GM19023 (cell line): ENCODE measurements around the gene BAK1.
"Not testable (repeated sequence)": the region's sequence is repeated elsewhere in the genome, so short reads cannot be mapped to it uniquely, and the experiment has no call there.

ENCODE experiments used
- ATAC-seq: cut with Tn5 transposase; IDR thresholded peaks from one replicate; pipeline ENCODE4 v1.9.1; 2021; ENCODE audit warnings: mild to moderate bottlenecking, moderate library complexity; ENCODE audit not compliant: unreplicated experiment

The BAK1 gene

DNA sequence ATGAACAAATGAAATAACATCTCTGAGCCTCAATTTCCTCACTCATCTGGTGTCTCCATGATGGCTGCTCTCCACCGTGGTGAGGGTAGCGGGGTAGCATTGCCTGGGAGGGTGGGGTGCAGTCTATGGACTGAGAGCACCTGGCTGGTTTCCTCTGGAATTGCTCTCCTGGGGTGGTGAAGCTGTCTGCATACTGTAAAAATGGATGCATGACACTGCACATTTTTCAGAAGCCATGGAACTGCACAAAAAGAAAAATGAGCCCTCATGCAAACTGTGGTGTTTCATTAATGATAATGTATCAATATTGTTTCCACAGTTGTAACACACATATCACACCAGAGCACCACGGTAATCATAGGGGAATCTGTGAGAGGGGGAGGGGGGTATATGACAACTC lies 28.9 kb upstream of the BAK1 start:
- no peak for ATAC-seq

- ATAC-seq = no peak
Observed at GRCh38 chr6:33607784-33608161, 27.7 kb upstream of the BAK1 start.

DNA sequence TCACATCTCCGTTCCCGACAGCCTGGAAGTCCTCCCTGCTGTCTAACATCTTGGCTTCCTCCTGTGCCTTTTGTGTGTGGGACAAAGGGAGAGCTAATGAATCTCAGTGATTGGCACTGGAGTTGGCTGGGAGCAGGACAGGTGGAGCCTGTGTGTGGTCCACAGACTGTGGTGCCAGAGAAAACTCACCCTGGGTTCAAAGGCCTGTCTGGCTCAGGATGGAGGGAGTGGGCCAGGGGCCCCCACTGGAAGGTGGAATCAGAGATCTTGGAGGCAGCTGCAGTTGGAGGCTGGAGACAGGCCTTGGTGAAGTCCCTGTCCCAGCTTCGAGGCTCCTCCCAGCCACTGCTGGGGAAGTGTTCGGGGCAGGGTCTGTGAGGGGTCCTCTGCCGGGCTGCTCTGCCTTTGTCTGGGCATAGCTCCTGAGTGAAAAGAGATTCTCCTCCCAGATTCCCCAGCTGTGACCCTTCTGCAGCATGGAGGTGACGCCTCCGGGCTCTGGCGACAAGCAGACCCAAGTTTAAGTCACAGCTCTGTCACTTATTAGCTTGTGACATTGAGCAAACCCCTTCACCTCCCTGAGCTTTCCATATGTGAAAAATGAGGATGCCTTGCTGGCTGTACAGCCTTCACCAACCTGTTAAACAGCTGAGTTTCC lies 27.2 kb upstream of the BAK1 start:
- ATAC-seq = no peak

GRCh38 chr6:33606642-33607041 lies 26.6 kb upstream of the BAK1 start:
- ATAC-seq = no peak

DNA sequence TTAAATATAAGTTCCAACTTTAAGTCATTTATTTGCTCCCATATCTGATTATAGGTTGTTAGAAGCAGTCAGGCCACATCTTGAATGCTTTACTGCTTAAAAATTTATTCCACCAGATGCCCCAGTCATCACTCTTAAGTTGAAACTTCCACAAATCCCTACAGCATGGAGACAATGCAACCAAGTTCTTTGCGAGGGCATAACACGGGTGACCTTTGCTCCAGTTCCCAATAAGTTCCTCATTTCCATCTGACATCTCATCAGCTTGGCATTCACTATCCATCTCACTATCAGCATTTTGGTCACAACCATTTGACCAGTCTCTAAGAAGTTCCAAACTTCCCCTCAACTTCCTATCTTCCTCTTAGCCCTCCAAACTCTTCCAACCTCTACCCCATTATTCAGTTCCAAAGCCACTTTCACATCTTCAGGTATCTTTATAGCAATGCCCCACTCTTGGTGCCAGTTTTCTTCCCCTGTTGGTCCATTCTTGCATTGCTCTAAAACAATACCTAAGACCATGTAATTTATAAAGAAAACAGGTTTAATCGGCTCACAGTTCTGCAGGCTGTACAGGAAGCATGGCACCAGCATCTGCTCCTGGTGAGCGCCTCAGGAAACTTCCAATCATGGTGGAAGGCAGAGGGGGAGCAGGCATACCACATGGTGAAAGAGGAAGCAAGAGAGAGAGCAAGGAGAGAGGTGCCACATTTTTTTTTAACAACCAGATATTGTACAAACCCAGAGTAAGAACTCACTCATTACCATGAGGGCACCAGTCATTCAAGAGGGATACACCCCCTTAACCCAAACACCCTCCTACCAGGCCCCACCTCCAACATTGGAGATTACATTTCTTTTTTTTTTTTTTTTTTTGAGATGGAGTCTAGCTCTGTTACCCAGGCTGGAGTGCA lies 25.1 kb upstream of the BAK1 start:
- no peak for ATAC-seq

DNA sequence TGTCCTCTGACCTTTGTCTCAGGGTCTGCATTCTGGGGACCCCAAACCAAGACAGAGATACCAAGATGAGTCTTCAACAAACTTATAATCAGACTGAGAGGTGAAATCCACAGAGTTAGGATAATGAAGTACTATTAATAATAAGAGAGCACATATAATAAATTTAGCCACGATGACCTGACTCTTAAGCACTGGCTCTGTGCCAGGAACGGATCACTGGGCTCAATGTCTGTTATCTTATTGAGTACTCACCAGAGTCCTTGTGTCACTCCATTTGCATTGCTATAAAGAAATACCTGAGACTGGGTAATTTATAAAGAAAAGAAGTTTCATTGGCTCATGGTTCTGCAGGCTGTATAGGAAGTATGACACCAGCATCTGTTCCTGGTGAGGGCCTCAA lies 22.1 kb upstream of the BAK1 start:
- no peak for ATAC-seq

DNA sequence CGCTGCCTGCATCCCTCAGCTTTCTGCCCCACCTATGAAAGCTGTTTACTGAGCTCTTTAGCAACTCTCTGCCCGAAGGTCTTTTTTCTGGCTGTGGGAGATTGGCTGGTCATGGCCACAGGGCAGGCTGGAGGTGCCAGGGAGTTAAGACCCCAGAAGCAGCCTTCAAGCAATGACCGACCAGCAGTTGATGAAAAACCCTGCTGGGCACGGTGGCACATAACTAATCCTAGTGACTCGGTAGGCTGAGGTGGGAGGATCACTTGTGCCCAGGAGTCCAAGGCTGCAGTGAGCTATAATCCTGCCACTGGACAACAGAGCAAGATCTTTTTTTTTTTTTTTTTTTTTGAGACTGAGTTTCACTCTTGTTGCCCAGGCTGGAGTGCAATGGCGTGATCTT lies 20.7 kb upstream of the BAK1 start:
- ATAC-seq = no peak

DNA sequence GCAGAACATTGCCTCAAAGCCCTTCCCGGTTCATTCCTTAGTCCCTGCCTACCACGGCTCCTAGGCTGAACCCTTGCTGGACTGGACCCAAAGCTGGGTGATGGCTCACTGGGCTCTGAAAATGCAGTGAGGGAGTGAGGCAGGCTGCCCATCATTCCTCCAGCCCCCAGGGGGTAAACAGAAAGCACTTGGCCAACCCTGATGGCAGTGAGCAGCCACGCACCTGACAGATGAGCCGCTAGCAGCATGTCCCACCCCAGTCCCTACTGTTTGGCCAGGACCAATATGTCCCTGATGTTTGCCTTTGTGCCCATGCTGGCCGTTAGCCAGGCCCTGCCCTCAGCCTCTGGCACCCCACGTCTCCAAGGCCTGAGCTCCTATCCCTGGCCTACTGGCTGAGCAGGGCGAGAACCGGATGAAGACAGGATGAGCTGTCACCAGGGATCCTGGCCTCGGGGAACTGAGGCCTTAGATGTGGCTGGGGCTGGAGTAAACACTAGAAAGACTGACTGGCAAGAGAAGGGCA lies 19.4 kb upstream of the BAK1 start:
- no peak for ATAC-seq

DNA sequence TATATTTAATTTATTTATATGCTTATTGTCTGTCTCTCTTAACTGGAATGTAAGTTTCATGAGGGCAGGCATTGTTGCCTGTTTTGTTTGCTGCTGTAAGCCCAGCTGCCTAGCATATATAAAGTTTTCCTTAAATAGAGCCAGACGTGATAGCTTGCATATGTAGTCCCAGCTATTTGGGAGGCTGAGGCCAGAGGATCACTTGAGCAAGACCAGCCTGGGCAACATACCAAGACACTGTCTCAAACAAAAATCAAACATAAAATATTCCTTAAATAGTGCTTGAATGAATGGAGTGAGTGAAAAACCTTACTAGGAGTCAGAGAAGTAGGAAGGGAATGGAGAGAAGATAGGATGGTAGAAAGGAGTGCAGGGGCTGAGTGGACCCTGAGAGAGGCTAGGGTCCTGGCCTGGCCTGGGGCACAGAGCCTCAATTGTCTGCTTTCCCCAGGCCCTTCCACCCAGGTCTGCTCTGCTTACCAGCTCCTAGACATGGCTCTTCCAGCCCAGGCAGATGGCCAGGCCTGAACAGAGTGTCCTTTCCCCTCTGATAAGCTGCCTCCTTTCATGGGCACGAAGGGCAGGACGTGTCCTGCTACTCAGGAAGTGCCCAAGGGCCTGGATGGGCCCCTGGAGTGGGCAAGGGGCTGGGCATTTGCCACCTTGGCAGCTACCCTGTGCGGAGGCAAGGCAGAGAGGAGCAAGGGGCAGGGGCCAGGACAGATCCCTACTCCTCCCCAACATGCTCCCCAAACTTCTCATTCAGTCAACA lies 17.7 kb upstream of the BAK1 start:
- no peak for ATAC-seq

GRCh38 chr6:33596894-33597293 lies 16.8 kb upstream of the BAK1 start:
- ATAC-seq = not testable (repeated sequence)

- ATAC-seq = no peak
Observed at GRCh38 chr6:33595001-33595846, 15.1 kb upstream of the BAK1 start.

DNA sequence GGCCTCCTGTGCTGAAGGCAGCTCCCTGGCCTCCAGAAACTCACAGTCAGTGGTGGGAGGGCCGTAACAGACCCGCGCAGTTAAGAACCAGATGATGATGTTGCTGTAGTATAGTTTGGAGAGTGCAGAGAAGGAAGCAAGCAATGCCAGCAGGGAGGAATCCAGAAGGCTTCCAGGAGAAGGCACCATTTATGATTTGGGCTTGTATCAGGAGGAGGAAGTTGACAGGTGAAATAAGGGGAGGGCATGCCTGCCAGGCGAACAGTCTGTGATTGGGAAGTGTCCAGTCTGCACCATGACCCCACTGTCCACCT lies 13.3 kb upstream of the BAK1 start:
- no peak for ATAC-seq

DNA sequence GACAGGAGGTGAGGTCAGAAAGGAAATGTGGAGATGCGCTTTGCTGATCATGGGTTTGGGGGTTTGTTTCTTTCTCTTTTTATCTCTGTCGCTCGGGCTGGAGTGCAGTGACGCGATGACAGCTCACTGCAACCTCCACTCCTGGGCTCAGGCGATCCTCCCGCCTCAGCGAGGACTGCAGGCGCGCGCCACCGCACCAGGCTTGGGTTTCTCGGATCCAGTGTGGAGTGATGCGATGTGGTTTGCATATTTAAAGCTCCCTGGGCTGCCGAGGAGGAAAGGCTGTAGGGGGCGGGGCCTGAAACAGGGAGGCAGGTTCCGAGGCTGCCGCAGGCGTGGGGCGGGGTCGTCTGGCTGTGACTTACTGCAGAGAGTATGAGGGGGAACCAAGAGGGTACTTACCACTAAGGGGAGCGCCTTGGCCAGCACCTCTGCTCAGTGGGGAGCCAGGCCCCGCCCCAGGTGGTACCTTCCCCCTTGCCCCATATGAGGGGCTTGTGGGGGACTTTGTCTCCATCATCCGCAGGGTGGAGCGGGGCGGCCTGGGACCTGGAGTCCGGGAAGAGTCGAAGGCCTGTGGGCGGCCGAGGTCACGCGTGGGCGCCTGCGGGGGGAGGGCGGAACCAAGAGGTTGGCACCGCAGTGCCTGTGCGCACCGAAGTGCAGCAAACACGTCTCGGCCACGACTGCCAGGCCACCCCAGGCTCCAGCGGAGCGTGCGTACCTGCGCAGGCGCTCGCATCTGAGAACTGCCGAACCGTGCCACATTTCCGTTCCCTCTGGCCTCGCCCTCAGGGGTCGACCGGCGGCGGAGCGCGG lies 12.7 kb upstream of the BAK1 start:
- ATAC-seq = no peak

- no peak for ATAC-seq
Observed at GRCh38 chr6:33592280-33592594, 12.2 kb upstream of the BAK1 start.

DNA sequence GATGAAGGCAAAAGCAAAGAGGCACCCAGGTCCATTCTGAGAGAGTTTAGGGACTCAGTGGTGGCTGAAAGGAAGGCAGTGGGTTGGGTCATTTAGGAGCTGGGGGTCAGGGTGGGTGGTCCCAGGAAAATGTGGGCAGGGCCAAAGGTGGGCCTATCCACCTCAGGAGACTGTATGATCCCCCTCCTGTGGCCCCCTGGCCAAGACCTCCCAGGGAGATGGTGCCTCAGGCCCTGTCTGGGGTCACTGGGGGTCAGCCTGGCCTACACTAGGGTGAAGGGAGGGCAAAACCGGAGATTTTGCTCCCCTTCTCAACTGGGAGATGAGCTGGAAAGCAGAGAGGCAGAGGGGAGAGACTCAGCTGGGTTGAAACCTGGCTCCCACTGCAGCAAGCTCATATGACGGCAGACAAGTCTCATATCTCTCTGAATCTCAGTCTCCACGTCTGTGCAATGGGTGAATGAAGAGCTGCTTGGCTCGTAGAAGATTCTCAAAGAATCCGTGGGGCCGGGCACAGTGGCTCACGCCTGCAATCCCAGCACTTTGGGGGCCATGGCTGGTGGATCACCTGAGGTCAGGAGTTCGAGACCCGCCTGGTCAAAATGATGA lies 11.5 kb upstream of the BAK1 start:
- ATAC-seq = no peak

- no peak for ATAC-seq
Observed at GRCh38 chr6:33590531-33591198, 10.6 kb upstream of the BAK1 start.

- no peak for ATAC-seq
Observed at GRCh38 chr6:33589731-33590530, 9.9 kb upstream of the BAK1 start.

- no peak for ATAC-seq
Observed at GRCh38 chr6:33589392-33589730, 9.3 kb upstream of the BAK1 start.
